ENCODE measurements around the gene CYP19A1. TPM values are rescaled to one million over a fixed set of nuclear protein-coding genes. Genes with fewer than 3 reads are reported as not detected.

The CYP19A1 gene
- total and polyA plus RNA-seq, 4 donors: 0.03 to 124 (median 0.50) TPM; not detected in 1

- Histone ChIP-seq H3K4me1 (ENCODE audit: control insufficient read depth in 4 of 4, insufficient read depth in 4 of 4, low read length in 3 of 4) (no peaks in the 10 kb centered on the region), H3K36me3 (ENCODE audit: control insufficient read depth in 4 of 4, insufficient read depth in 3 of 4, low read depth in 1 of 4, low read length in 3 of 4) (no peaks in the 10 kb centered on the region), H3K9me3 (ENCODE audit: control insufficient read depth in 4 of 4, low read length in 3 of 4) (no peaks in the 10 kb centered on the region), H3K27me3 (ENCODE audit: control insufficient read depth in 4 of 4, insufficient read depth in 4 of 4, low read length in 3 of 4) (no peaks in the 10 kb centered on the region), H3K27ac (ENCODE audit: low read depth in 1 of 2, low read length in 2 of 2) (no peak overlapping the region), H3K4me3 (ENCODE audit: low read depth in 1 of 3, low read length in 3 of 3) (no peak overlapping the region), H3K9ac (ENCODE audit: low read depth in 1 of 2, low read length in 2 of 2) (no peak overlapping the region)
- TF ChIP-seq, protein P1, sequence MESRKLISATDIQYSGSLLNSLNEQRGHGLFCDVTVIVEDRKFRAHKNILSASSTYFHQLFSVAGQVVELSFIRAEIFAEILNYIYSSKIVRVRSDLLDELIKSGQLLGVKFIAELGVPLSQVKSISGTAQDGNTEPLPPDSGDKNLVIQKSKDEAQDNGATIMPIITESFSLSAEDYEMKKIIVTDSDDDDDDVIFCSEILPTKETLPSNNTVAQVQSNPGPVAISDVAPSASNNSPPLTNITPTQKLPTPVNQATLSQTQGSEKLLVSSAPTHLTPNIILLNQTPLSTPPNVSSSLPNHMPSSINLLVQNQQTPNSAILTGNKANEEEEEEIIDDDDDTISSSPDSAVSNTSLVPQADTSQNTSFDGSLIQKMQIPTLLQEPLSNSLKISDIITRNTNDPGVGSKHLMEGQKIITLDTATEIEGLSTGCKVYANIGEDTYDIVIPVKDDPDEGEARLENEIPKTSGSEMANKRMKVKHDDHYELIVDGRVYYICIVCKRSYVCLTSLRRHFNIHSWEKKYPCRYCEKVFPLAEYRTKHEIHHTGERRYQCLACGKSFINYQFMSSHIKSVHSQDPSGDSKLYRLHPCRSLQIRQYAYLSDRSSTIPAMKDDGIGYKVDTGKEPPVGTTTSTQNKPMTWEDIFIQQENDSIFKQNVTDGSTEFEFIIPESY (IDR thresholded peaks at IDR 0.05): no peak
- no peak for TF ChIP-seq EGR1 (IDR thresholded peaks at IDR 0.05; ENCODE audit: low read depth in 2 of 2)
- TF ChIP-seq MAX (IDR thresholded peaks at IDR 0.05): no peak
- TF ChIP-seq RAD21 (IDR thresholded peaks at IDR 0.05): no peak
- no peak for TF ChIP-seq YY1 (IDR thresholded peaks at IDR 0.05)
- no peak for TF ChIP-seq NR2F2 (IDR thresholded peaks at IDR 0.05)
- no peak for TF ChIP-seq JUND (IDR thresholded peaks at IDR 0.05)
- no peak for TF ChIP-seq TAF1 (conservative IDR thresholded peaks at IDR 0.05)
- TF ChIP-seq FOXA1 (IDR thresholded peaks at IDR 0.05): no peak
- 54% methylated on average over 8 of the region's 8 CpGs for WGBS
- no peak for DNase-seq (ENCODE audit: low spot score)
Measured at GRCh38 chr15:51312166-51313073, 26.0 kb downstream of the CYP19A1 start.

- WGBS: 44% methylated on average over 2 of the region's 2 CpGs
- H3K9me3 ChIP-seq (ENCODE audit: control insufficient read depth in 4 of 4, low read length in 3 of 4): no peaks in the 10 kb centered on the region
- H3K36me3 ChIP-seq (ENCODE audit: control insufficient read depth in 4 of 4, insufficient read depth in 3 of 4, low read depth in 1 of 4, low read length in 3 of 4): no peaks in the 10 kb centered on the region
- DNase-seq (ENCODE audit: low spot score): no peak
- H3K27me3 ChIP-seq (ENCODE audit: control insufficient read depth in 4 of 4, insufficient read depth in 4 of 4, low read length in 3 of 4): no peaks in the 10 kb centered on the region
- no peak overlapping the region for H3K4me3 ChIP-seq (ENCODE audit: low read depth in 1 of 3, low read length in 3 of 3)
- no peak overlapping the region for H3K27ac ChIP-seq (ENCODE audit: low read depth in 1 of 2, low read length in 2 of 2)
- H3K4me1 ChIP-seq (ENCODE audit: control insufficient read depth in 4 of 4, insufficient read depth in 4 of 4, low read length in 3 of 4): no peaks in the 10 kb centered on the region
- no peak for TF ChIP-seq YY1 (IDR thresholded peaks at IDR 0.05)
- no peak for TF ChIP-seq MAX (IDR thresholded peaks at IDR 0.05)
- TF ChIP-seq EGR1 (IDR thresholded peaks at IDR 0.05; ENCODE audit: low read depth in 2 of 2): no peak
- no peak for TF ChIP-seq ATF3 (IDR thresholded peaks at IDR 0.05)
- no peak for TF ChIP-seq FOXA1 (IDR thresholded peaks at IDR 0.05)
- TF ChIP-seq, protein P1 (IDR thresholded peaks at IDR 0.05): no peak
- no peak for TF ChIP-seq FOXA2 (IDR thresholded peaks at IDR 0.05)
- no peak for TF ChIP-seq NR2F2 (IDR thresholded peaks at IDR 0.05)
- TF ChIP-seq RXRA (IDR thresholded peaks at IDR 0.05): no peak
- TF ChIP-seq CTCF (IDR thresholded peaks at IDR 0.05; ENCODE audit: low read depth, low read length, missing input control): no peak
- no peak for TF ChIP-seq RAD21 (IDR thresholded peaks at IDR 0.05)
- no peak for TF ChIP-seq JUND (IDR thresholded peaks at IDR 0.05)
- TF ChIP-seq REST (IDR thresholded peaks at IDR 0.05): no peak
- TF ChIP-seq SP1 (IDR thresholded peaks at IDR 0.05): no peak
- no peak for TF ChIP-seq HNF4A (conservative IDR thresholded peaks at IDR 0.05)
- no peak for TF ChIP-seq GABPA (IDR thresholded peaks at IDR 0.05 in 1 of 2, conservative IDR thresholded peaks at IDR 0.05 in 1 of 2)
- no peak for TF ChIP-seq TAF1 (conservative IDR thresholded peaks at IDR 0.05)
- no peak overlapping the region for H3K9ac ChIP-seq (ENCODE audit: low read depth in 1 of 2, low read length in 2 of 2)
Measured at GRCh38 chr15:51311510-51311909, 26.9 kb downstream of the CYP19A1 start.
